Measurements from ENCODE around the gene YJU2.

DNA sequence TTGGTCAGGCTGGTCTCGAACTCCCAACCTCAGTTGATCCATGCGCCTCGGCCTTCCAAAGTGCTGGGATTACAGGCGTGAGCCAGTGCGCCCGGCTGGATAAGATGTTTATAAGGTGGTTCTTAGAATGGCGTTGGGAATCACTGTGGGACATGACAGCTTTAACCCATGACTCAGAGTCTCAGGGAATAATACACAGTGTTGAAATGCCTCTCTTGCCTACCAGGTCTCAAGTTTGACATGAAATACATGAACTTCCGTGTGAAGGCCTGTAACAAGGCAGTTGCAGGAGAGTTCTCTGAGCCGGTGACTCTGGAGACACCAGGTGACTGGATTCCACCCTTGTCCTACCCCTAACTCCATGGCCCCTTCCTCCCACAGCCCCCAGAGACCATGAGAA is 70.1 kb downstream of the YJU2 start:
- TF ChIP-seq ZNF274 (IDR thresholded peaks at IDR 0.05; ENCODE audit: low read depth, low read length) (no peak), YY1 (IDR thresholded peaks at IDR 0.05; ENCODE audit: insufficient read depth, insufficient read length) (no peak), SUZ12 (IDR thresholded peaks at IDR 0.05; ENCODE audit: extremely low read depth, insufficient read depth, insufficient read length) (no peak)
